WTC11 (cell line): ENCODE measurements around the gene ATP2A3. TPM values are rescaled to one million over a fixed set of nuclear protein-coding genes. Genes with fewer than 3 reads are reported as not detected.

Experiments used
- ATAC-seq: fragments of 200-7000 bp; cut with Tn5 transposase; 2 replicates; pipeline ENCODE4 v1.10.0; 2021; ENCODE audit warnings: mild to moderate bottlenecking, moderate library complexity
- CTCF ChIA-PET: fragments of 300-600 bp; sonication (Branson Sonifier 250); formaldehyde crosslinking; loops from one replicate; lab custom pipeline; 2021; ENCODE audit warnings: antibody characterized with exemption; lab: Charles Lee
- POLR2A ChIA-PET: fragments of 350-600 bp; sonication (Branson Sonifier 250); formaldehyde crosslinking; loops from one replicate; lab custom pipeline; 2021; ENCODE audit warnings: antibody characterized with exemption; lab: Charles Lee
- DNase-seq: peaks from one replicate; pipeline ENCODE4 v3.0.0; 2021; ENCODE audit warnings: low spot score
- H3K27ac Mint-ChIP-seq: 2 replicates; pipeline ENCODE4 v1.8.0; 2021; ENCODE audit warnings: mixed read lengths
- H3K27me3 Mint-ChIP-seq: 2 replicates; pipeline ENCODE4 v1.8.0; 2021; ENCODE audit warnings: low read depth, mild to moderate bottlenecking, moderate library complexity, mixed read lengths
- H3K36me3 Mint-ChIP-seq: 2 replicates; pipeline ENCODE4 v1.8.0; 2021; ENCODE audit warnings: mixed read lengths
- H3K4me1 Mint-ChIP-seq: 2 replicates; pipeline ENCODE4 v1.8.0; 2022; ENCODE audit warnings: mixed read lengths
- H3K4me3 Mint-ChIP-seq: 2 replicates; pipeline ENCODE4 v1.8.0; 2021; ENCODE audit warnings: mild to moderate bottlenecking, moderate library complexity, mixed read lengths
- H3K9me3 Mint-ChIP-seq: 2 replicates; pipeline ENCODE4 v1.8.0; 2021; ENCODE audit warnings: mixed read lengths
- ARID4B ChIP-seq: sonication (generic); formaldehyde crosslinking; IDR thresholded peaks from 2 replicates; pipeline ENCODE4 v1.8.0; 2023; ENCODE audit warnings: missing genetic modification reagents, mild to moderate bottlenecking, borderline replicate concordance
- ATF1 ChIP-seq: sonication (generic); formaldehyde crosslinking; IDR thresholded peaks from 2 replicates; pipeline ENCODE4 v1.8.1; 2023; ENCODE audit warnings: mild to moderate bottlenecking, moderate library complexity, missing genetic modification reagents
- EMX1 ChIP-seq: fragments of 250-450 bp; sonication (Bioruptor Pico); IDR thresholded peaks from 2 replicates; pipeline ENCODE4 v1.8.0; 2021; ENCODE audit warnings: mild to moderate bottlenecking
- MYBL2 ChIP-seq: sonication (generic); formaldehyde crosslinking; IDR thresholded peaks from 2 replicates; pipeline ENCODE4 v1.8.1; 2023; ENCODE audit warnings: mild to moderate bottlenecking, moderate library complexity, missing genetic modification reagents
- NFYB ChIP-seq: sonication (generic); formaldehyde crosslinking; conservative IDR thresholded peaks from 2 replicates; pipeline ENCODE4 v1.8.0; 2022; ENCODE audit warnings: low read depth, missing genetic modification reagents
- PRRX2 ChIP-seq: fragments of 250-450 bp; sonication (Bioruptor Pico); IDR thresholded peaks from 2 replicates; pipeline ENCODE4 v1.8.0; 2021; ENCODE audit warnings: mild to moderate bottlenecking
- TEAD1 ChIP-seq: sonication (generic); formaldehyde crosslinking; IDR thresholded peaks from 2 replicates; pipeline ENCODE4 v1.8.0; 2022; ENCODE audit warnings: mild to moderate bottlenecking, missing genetic modification reagents
- TP53 ChIP-seq: sonication (generic); formaldehyde crosslinking; IDR thresholded peaks from 2 replicates; pipeline ENCODE4 v1.8.1; 2023; ENCODE audit warnings: mild to moderate bottlenecking, missing genetic modification reagents
- ZBTB21 ChIP-seq: sonication (generic); formaldehyde crosslinking; IDR thresholded peaks from 2 replicates; pipeline ENCODE4 v1.8.1; 2023; ENCODE audit warnings: mild to moderate bottlenecking, missing genetic modification reagents, borderline replicate concordance
- ZNF317 ChIP-seq: sonication (generic); formaldehyde crosslinking; IDR thresholded peaks from 2 replicates; pipeline ENCODE4 v1.8.1; 2023; ENCODE audit warnings: low read depth, mild to moderate bottlenecking, moderate library complexity, missing genetic modification reagents, borderline replicate concordance
- total RNA-seq: library from RNA; stranded (reverse); gene quantifications from 3 replicates; pipeline ENCODE4 v1.2.3, GENCODE V29; 2021
- TF ChIP-seq, protein P1 (sequence below): fragments of 250-450 bp; sonication (Bioruptor Pico); conservative IDR thresholded peaks from 2 replicates; pipeline ENCODE4 v1.9.0; 2021; ENCODE audit warnings: mild to moderate bottlenecking
- TF ChIP-seq, protein P2 (sequence below): sonication (generic); formaldehyde crosslinking; IDR thresholded peaks from 2 replicates; pipeline ENCODE4 v1.8.1; 2022; ENCODE audit warnings: missing genetic modification reagents, borderline replicate concordance
- TF ChIP-seq, protein P3 (sequence below): sonication (generic); formaldehyde crosslinking; IDR thresholded peaks from 2 replicates; pipeline ENCODE4 v1.8.1; 2023; ENCODE audit warnings: mild to moderate bottlenecking, missing genetic modification reagents, borderline replicate concordance
- TF ChIP-seq, protein P4 (sequence below): fragments of 250-450 bp; sonication (Bioruptor Pico); IDR thresholded peaks from 2 replicates; pipeline ENCODE4 v1.9.0; 2021; ENCODE audit warnings: moderate library complexity, mild to moderate bottlenecking, inconsistent platforms, borderline replicate concordance
- TF ChIP-seq, protein P5 (sequence below): sonication (generic); formaldehyde crosslinking; IDR thresholded peaks from 2 replicates; pipeline ENCODE4 v1.8.1; 2023; ENCODE audit warnings: mild to moderate bottlenecking, missing genetic modification reagents, moderate library complexity

The ATP2A3 gene
- total RNA-seq, 1 experiment from 2014 or later = 37.8 TPM

DNA sequence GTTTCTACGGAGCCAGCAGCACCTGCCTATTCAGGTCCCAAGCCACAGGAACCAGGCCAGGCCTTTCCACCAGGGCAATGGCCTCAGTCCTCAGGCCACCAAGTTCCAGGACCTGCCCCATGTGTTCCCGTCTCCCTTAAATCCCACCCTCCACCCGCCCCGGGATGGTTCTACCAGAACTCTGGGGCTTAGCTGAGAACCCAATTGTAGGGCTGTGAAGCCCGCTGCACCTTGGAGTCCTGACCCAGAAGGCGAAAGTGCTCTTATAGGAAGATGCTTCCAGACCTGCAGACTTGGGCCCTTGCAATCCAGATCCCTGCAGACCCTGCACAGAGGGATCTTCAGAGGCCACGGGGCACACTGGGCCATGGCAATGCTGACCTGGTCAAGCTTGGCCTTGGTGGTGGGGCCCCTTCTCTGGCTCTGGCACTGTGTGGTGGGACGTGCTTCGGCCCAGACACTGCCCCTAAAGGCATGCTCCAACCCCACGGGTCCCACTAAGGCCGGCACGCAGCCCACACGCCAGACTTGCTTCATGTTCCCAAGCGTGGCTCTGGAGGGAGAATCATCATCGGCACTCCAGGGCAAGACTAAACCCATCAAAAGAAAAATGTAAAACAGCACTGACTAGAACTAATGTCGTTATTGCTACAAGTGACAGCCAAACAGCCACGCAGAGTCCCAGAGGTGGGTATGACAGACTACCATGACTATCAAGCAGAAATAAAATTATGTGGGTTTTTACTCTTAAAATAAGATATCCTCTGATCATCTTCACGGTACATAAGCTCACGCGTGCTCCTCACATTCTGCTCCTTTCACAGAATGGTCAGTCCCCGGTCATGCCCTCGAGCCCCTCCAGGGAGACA lies 41.3 kb upstream of the ATP2A3 start:
- ChIA-PET POLR2A (no interaction called here), CTCF (interaction anchor here (0.5 to 7.3 kb wide), 18 partner anchors 12 to 323 kb away, joined by 3 to 85 read pairs (median 7); partner anchors contain the start of genes ATP2A3, NCBP3 and P2RX1)
- peaks cover 22% of the 10 kb centered on the region for H3K4me1 Mint-ChIP-seq
- ATAC-seq (no peak), DNase-seq (no peak)
- H3K27me3 Mint-ChIP-seq = no peaks in the 10 kb centered on the region
- H3K27ac Mint-ChIP-seq = no peak overlapping the region
- H3K4me3 Mint-ChIP-seq = no peak overlapping the region
- H3K9me3 Mint-ChIP-seq = no peaks in the 10 kb centered on the region
- H3K36me3 Mint-ChIP-seq = peaks cover 9% of the 10 kb centered on the region
- TF ChIP-seq, protein P1, sequence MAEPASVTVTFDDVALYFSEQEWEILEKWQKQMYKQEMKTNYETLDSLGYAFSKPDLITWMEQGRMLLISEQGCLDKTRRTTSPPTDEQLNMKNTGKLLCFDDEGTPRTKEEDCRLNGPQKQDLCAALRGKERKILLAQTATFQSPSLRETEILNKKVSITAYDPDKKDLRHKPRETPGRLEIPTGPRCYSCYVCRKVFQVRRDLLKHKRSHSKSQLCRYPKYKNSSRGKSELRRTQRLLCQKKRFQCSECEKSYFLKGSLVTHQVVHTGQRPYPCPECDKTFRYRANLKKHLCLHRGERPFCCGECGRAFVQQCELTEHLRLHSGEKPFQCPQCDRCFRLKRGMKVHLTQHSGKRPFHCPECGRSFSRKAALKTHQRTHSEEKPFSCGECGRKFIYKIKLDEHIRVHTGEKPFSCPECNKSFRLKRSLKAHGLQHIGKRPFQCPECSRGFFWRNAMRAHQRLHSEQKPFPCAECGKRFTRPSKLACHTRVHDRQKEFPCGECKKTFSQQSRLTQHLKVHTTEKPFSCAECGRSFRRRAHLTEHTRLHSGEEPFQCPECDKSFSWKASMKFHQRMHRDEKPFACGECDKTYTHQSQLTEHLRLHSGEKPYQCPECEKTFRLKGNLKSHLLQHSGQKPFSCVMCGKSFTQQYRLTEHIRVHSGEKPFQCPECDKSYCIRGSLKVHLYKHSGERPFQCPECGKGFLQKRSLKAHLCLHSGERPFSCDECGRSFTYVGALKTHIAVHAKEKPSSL = no peak
- TF ChIP-seq NFYB (no peak), TEAD1 (CRISPR knock-in tag) (no peak), ARID4B (CRISPR knock-in tag) (no peak), ZNF317 (CRISPR knock-in tag) (no peak), ATF1 (no peak)
- TF ChIP-seq, all 79 proteins: peak for 0

DNA sequence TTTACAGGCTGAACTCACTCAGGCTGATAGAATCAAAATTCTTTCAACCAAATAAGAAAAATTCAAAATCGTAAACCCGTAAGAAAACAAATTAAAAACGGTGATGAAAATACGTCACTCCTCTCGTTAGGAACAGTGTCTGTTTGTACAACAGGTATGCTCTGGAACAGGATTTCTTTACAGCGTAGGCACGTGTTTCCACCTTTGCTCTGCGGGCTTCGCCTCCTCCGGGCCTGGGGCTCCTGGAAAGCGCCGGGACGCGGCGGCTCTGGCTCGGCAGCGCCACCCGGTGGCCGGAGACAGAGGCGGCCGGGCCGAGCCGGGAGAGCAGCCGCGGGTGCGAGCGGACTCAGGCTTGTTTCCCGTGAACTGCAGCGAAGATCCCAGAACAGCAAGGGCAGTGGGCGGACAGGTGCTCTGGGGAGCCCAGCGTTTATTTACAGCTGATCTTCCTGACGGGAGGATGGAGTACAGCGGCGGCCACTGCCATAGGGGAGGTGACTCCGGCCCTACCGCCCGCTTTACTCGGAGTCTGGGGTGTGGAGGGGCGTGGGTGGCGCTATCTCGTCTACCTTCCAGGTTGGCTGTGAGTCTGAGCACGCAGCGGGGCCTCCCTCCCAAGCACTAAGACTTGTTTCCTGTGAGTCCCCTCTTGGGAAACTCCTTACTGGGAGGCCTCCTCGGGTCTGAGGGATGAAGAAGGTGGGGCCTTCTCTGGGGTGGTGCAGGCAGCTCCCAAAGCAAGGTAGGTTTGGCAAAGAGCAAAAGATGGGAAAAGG lies 40.5 kb upstream of the ATP2A3 start:
- Mint-ChIP-seq H3K27ac (no peak overlapping the region; the same call in 1 of the 2 replicates), H3K36me3 (peaks cover 8% of the 10 kb centered on the region), H3K27me3 (no peaks in the 10 kb centered on the region), H3K4me1 (peaks cover 22% of the 10 kb centered on the region), H3K4me3 (peak overlapping the region; percentile 34), H3K9me3 (no peaks in the 10 kb centered on the region)
- ATAC-seq (peak; percentile 67), DNase-seq (peak; percentile 78)
- ChIA-PET POLR2A (interaction anchor here (1.1 kb wide), 1 partner anchor 40 kb away, joined by 4 read pairs; no protein-coding TSS in a partner anchor), CTCF (interaction anchor here (0.6 to 7.3 kb wide), 30 partner anchors 11 to 322 kb away, joined by 3 to 85 read pairs (median 4); partner anchors contain the start of genes ATP2A3, NCBP3 and P2RX1)
- TF ChIP-seq, protein P2, sequence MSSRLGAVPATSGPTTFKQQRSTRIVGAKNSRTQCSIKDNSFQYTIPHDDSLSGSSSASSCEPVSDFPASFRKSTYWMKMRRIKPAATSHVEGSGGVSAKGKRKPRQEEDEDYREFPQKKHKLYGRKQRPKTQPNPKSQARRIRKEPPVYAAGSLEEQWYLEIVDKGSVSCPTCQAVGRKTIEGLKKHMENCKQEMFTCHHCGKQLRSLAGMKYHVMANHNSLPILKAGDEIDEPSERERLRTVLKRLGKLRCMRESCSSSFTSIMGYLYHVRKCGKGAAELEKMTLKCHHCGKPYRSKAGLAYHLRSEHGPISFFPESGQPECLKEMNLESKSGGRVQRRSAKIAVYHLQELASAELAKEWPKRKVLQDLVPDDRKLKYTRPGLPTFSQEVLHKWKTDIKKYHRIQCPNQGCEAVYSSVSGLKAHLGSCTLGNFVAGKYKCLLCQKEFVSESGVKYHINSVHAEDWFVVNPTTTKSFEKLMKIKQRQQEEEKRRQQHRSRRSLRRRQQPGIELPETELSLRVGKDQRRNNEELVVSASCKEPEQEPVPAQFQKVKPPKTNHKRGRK = no peak
- TF ChIP-seq, protein P3, sequence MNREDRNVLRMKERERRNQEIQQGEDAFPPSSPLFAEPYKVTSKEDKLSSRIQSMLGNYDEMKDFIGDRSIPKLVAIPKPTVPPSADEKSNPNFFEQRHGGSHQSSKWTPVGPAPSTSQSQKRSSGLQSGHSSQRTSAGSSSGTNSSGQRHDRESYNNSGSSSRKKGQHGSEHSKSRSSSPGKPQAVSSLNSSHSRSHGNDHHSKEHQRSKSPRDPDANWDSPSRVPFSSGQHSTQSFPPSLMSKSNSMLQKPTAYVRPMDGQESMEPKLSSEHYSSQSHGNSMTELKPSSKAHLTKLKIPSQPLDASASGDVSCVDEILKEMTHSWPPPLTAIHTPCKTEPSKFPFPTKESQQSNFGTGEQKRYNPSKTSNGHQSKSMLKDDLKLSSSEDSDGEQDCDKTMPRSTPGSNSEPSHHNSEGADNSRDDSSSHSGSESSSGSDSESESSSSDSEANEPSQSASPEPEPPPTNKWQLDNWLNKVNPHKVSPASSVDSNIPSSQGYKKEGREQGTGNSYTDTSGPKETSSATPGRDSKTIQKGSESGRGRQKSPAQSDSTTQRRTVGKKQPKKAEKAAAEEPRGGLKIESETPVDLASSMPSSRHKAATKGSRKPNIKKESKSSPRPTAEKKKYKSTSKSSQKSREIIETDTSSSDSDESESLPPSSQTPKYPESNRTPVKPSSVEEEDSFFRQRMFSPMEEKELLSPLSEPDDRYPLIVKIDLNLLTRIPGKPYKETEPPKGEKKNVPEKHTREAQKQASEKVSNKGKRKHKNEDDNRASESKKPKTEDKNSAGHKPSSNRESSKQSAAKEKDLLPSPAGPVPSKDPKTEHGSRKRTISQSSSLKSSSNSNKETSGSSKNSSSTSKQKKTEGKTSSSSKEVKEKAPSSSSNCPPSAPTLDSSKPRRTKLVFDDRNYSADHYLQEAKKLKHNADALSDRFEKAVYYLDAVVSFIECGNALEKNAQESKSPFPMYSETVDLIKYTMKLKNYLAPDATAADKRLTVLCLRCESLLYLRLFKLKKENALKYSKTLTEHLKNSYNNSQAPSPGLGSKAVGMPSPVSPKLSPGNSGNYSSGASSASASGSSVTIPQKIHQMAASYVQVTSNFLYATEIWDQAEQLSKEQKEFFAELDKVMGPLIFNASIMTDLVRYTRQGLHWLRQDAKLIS (CRISPR knock-in tag) = no peak
- TF ChIP-seq, protein P4, sequence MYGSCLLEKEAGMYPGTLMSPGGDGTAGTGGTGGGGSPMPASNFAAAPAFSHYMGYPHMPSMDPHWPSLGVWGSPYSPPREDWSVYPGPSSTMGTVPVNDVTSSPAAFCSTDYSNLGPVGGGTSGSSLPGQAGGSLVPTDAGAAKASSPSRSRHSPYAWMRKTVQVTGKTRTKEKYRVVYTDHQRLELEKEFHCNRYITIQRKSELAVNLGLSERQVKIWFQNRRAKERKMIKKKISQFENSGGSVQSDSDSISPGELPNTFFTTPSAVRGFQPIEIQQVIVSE (CRISPR knock-in tag) = no peak
- TF ChIP-seq PRRX2 (CRISPR knock-in tag) (no peak), EMX1 (no peak), MYBL2 (CRISPR knock-in tag) (0 out of 2 replicates have a peak, but pooled peaks have one; percentile 36), TP53 (CRISPR knock-in tag) (0 out of 2 replicates have a peak, but pooled peaks have one; percentile 45), ZBTB21 (CRISPR knock-in tag) (no peak)
- TF ChIP-seq, protein P5, sequence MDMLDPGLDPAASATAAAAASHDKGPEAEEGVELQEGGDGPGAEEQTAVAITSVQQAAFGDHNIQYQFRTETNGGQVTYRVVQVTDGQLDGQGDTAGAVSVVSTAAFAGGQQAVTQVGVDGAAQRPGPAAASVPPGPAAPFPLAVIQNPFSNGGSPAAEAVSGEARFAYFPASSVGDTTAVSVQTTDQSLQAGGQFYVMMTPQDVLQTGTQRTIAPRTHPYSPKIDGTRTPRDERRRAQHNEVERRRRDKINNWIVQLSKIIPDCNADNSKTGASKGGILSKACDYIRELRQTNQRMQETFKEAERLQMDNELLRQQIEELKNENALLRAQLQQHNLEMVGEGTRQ = peak; percentile 68
